NCI-H1694 treated with DMSO at 0.1 percent for 48 hours (cell line): ENCODE results near the gene MOB3A.
A peak's percentile ranks its signal among the peaks of the same experiment; 100 is the strongest.
"Not testable (repeated sequence)": the region's sequence is repeated elsewhere in the genome, so short reads cannot be mapped to it uniquely, and the experiment has no call there.

Experiments used
- DNase-seq: peaks from one replicate; lab custom pipeline; 2025; lab: John Stamatoyannopoulos, UW

Gene MOB3A

GRCh38 chr19:2096034-2096479, at the start of gene MOB3A:
Gene MOB3A, minus strand, starts transcription at chr19:2096326. Its CDS starts 17,766 bp downstream, at chr19:2078560.
- peak; percentile 76 for DNase-seq

- DNase-seq = no peak
Measured at GRCh38 chr19:2145831-2146241, 49.7 kb upstream of the MOB3A start.

- no peak for DNase-seq
Measured at GRCh38 chr19:2144190-2144589, 48.1 kb upstream of the MOB3A start.

GRCh38 chr19:2142173-2142829, 46.2 kb upstream of the MOB3A start:
- no peak for DNase-seq

- DNase-seq = no peak
Measured at GRCh38 chr19:2140138-2140569, 44.0 kb upstream of the MOB3A start.

GRCh38 chr19:2139385-2140137, 43.4 kb upstream of the MOB3A start:
- no peak for DNase-seq

- no peak for DNase-seq
Measured at GRCh38 chr19:2138061-2138728, 42.1 kb upstream of the MOB3A start.

- DNase-seq = no peak
Measured at GRCh38 chr19:2136796-2137195, 40.7 kb upstream of the MOB3A start.

GRCh38 chr19:2135474-2136402, 39.6 kb upstream of the MOB3A start:
- DNase-seq = no peak

GRCh38 chr19:2132731-2133490, 36.8 kb upstream of the MOB3A start:
- DNase-seq = no peak

- DNase-seq = no peak
Measured at GRCh38 chr19:2132191-2132590, 36.1 kb upstream of the MOB3A start.

- not testable (repeated sequence) for DNase-seq
Measured at GRCh38 chr19:2131012-2131975, 35.2 kb upstream of the MOB3A start.

- no peak for DNase-seq
Measured at GRCh38 chr19:2129892-2130770, 34.0 kb upstream of the MOB3A start.

GRCh38 chr19:2129486-2129885, 33.4 kb upstream of the MOB3A start:
- DNase-seq = no peak

- no peak for DNase-seq
Measured at GRCh38 chr19:2129022-2129421, 32.9 kb upstream of the MOB3A start.

GRCh38 chr19:2128252-2128651, 32.1 kb upstream of the MOB3A start:
- not testable (repeated sequence) for DNase-seq

GRCh38 chr19:2127758-2128157, 31.6 kb upstream of the MOB3A start:
- DNase-seq = no peak

- DNase-seq = no peak
Measured at GRCh38 chr19:2126879-2127518, 30.9 kb upstream of the MOB3A start.
